GM12878 (cell line): ENCODE results near the gene ITPR2.

ENCODE experiments used
- BHLHE40 ChIP-seq, 2 experiments: fragments of 450-650 bp in 1 of 2; IDR thresholded peaks; 2 replicates each; pipeline ENCODE4 v1.6.1; 2011 to 2017; ENCODE audit warnings: low read depth in 2 of 2, borderline replicate concordance in 1 of 2, improper control_type of control experiment in 1 of 2, low read length in 1 of 2, mild to moderate bottlenecking in 1 of 2
- CTCF ChIP-seq, 3 experiments: IDR thresholded peaks in 2 of 3; conservative IDR thresholded peaks in 1 of 3; 2 replicates each; pipeline ENCODE4 v1.5.1; 2011; ENCODE audit warnings: low read depth in 3 of 3, low read length in 3 of 3, mild to moderate bottlenecking in 3 of 3, control low read depth in 2 of 3, moderate library complexity in 2 of 3, inconsistent platforms in 1 of 3, mixed read lengths in 1 of 3; ENCODE audit not compliant: control insufficient read depth in 2 of 3, insufficient read depth in 1 of 3; ENCODE audit errors: extremely low read depth in 1 of 3
- MXI1 ChIP-seq: fragments of 150-350 bp; IDR thresholded peaks from 2 replicates; pipeline ENCODE4 v1.6.1; 2011; ENCODE audit warnings: low read depth, mild to moderate bottlenecking, inconsistent platforms, low read length, improper control_type of control experiment
- NFYA ChIP-seq: IDR thresholded peaks from 2 replicates; pipeline ENCODE4 v1.6.1; 2011; ENCODE audit warnings: low read depth, mild to moderate bottlenecking, low read length, improper control_type of control experiment, borderline replicate concordance
- STAT1 ChIP-seq: fragments of 450-650 bp; conservative IDR thresholded peaks from 2 replicates; pipeline ENCODE4 v1.6.1; 2014; ENCODE audit warnings: antibody characterized with exemption, mild to moderate bottlenecking

- TF ChIP-seq CTCF (IDR thresholded peaks at IDR 0.05 in 2 of 3, conservative IDR thresholded peaks at IDR 0.05 in 1 of 3; ENCODE audit: control insufficient read depth in 2 of 3, extremely low read depth in 1 of 3, insufficient read depth in 1 of 3, low read depth in 3 of 3, low read length in 3 of 3): no peak
- TF ChIP-seq BHLHE40 (IDR thresholded peaks at IDR 0.05; ENCODE audit: borderline replicate concordance in 1 of 2, low read depth in 2 of 2, low read length in 1 of 2): no peak
- TF ChIP-seq NFYA: no peak
- no peak for TF ChIP-seq MXI1
- TF ChIP-seq STAT1: no peak
These were observed 265.9 kb downstream of the ITPR2 start for GRCh38 chr12:26567126-26567525.
